ACHN (cell line): ENCODE results near the gene ZCCHC8.
"Not testable (repeated sequence)": the region's sequence is repeated elsewhere in the genome, so short reads cannot be mapped to it uniquely, and the experiment has no call there.

Experiments
- DNase-seq: peaks from one replicate; pipeline ENCODE4 v3.0.0-alpha.2; 2015
- in situ Hi-C: cut with HindIII; loops from 2 replicates; pipeline ENCODE4 v1.10.0; 2017; ENCODE audit warnings: low sequenced_read_pairs, low pct_ligation_motif_present, low pct_unique_long_range_greater_than_20kb

Gene ZCCHC8

GRCh38 chr12:122484385-122484784 is 16.3 kb downstream of the ZCCHC8 start:
- DNase-seq, in situ Hi-C loops: not testable (repeated sequence)

- in situ Hi-C loops, result no loop called here
- DNase-seq, result no peak
Measured at GRCh38 chr12:122483969-122484368, 16.8 kb downstream of the ZCCHC8 start.

GRCh38 chr12:122481861-122482260 is 18.9 kb downstream of the ZCCHC8 start:
- no peak for DNase-seq
- in situ Hi-C loops, result no loop called here

- in situ Hi-C loops, result no loop called here
- no peak for DNase-seq
Measured at GRCh38 chr12:122480753-122481152, 20.0 kb downstream of the ZCCHC8 start.

- in situ Hi-C loops, result no loop called here
Measured at GRCh38 chr12:122474324-122474716, 26.4 kb downstream of the ZCCHC8 start.

GRCh38 chr12:122473543-122474323 is 27.0 kb downstream of the ZCCHC8 start:
- DNase-seq, result no peak
- in situ Hi-C loops, result no loop called here

More at GRCh38 chr12:122474324-122474716, 26.4 kb downstream of the ZCCHC8 start:
- no peak for DNase-seq

GRCh38 chr12:122471324-122472226 is 29.2 kb downstream of the ZCCHC8 start:
- peak; percentile 87 for DNase-seq
- in situ Hi-C loops, result no loop called here

- DNase-seq, in situ Hi-C loops: not testable (repeated sequence)
Measured at GRCh38 chr12:122470576-122470975, 30.2 kb downstream of the ZCCHC8 start.

- DNase-seq, in situ Hi-C loops: not testable (repeated sequence)
Measured at GRCh38 chr12:122469856-122470255, 30.9 kb downstream of the ZCCHC8 start.

GRCh38 chr12:122467983-122468382 is 32.7 kb downstream of the ZCCHC8 start:
- in situ Hi-C loops, result no loop called here
- no peak for DNase-seq

- DNase-seq, result peak; percentile 89
Measured at GRCh38 chr12:122464317-122465042, 36.3 kb downstream of the ZCCHC8 start.

GRCh38 chr12:122460641-122461040 is 40.1 kb downstream of the ZCCHC8 start:
- DNase-seq, result no peak
- in situ Hi-C loops, result no loop called here

More at GRCh38 chr12:122464317-122465042, 36.3 kb downstream of the ZCCHC8 start:
- in situ Hi-C loops, result not testable (repeated sequence)

GRCh38 chr12:122460061-122460460 is 40.7 kb downstream of the ZCCHC8 start:
- in situ Hi-C loops, result no loop called here

GRCh38 chr12:122459211-122459610 is 41.5 kb downstream of the ZCCHC8 start:
- in situ Hi-C loops, result no loop called here

More at GRCh38 chr12:122460061-122460460, 40.7 kb downstream of the ZCCHC8 start:
- DNase-seq, result no peak

GRCh38 chr12:122458105-122459035 is 42.4 kb downstream of the ZCCHC8 start:
- in situ Hi-C loops, result no loop called here
- DNase-seq, result no peak

More at GRCh38 chr12:122459211-122459610, 41.5 kb downstream of the ZCCHC8 start:
- peak; percentile 61 for DNase-seq

GRCh38 chr12:122457627-122458026 is 43.1 kb downstream of the ZCCHC8 start:
- in situ Hi-C loops, result no loop called here
- no peak for DNase-seq

- no peak for DNase-seq
- in situ Hi-C loops, result no loop called here
Measured at GRCh38 chr12:122454739-122455138, 46.0 kb downstream of the ZCCHC8 start.
